ENCODE measurements around the gene DKK1. TPM values are rescaled to one million over a fixed set of nuclear protein-coding genes. Genes with fewer than 3 reads are reported as not detected.

DKK1 gene
- total and polyA plus RNA-seq, 2 of the 4 experiments (the other 2 are of a cell fraction), result 97.6 to 116 TPM

DNA sequence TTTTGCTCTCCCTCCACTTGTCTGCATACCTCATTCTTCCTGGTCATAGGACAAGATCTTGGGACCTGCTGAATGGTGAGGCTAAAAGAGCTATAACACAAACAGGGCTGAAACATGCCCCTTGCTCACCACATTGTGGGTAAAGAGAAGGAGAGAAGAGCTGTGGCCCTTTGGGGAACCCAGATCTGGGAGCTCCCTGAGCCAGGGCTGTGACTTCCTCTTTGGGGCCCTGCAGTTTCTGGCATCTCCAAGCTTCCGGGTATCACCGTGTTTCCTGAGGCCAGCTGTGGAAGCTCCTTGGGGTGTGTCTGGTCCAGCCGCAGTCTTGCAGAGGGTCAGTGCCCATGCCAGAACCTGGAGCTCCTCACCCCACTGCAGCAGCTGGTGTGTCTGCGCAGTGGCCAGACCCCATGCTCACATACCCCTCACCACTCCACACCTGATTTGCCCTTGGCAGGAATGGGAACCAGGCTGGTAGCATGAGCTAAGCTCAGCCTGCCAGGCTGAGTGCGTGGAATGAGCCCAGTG is 34.0 kb downstream of the DKK1 start (continued):
- TF ChIP-seq NFE2L2 (IDR thresholded peaks at IDR 0.05; ENCODE audit: low read depth, low read length) (no peak), RAD21 (IDR thresholded peaks at IDR 0.05; ENCODE audit: low read length) (no peak)

DNA sequence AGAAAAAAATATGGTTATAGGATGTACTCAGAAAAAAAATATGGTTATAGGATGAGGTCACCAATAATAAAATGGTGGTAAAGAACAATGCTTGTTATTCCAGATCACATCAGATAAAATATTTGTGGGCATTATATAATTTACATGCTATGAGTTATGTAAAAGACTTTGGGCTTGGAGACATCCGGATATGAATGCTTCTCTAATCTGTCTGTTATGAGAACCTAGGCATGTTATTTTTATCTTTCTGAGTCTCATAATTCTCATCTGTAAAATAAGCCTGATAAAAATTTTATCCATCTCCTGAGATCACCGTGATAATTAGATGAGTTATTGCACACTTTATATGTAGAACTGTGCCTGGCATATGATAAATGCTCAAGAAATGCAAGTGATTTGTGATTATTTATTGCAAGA is 37.8 kb downstream of the DKK1 start:
- intact Hi-C loops (cut with micrococcal nuclease), result no loop called here
- dilution Hi-C loops (cut with HindIII; ENCODE audit: low sequenced_read_pairs, unreplicated experiment), result no loop called here
- H3K27me3 ChIP-seq (ENCODE audit: control insufficient read depth, insufficient read depth, low read length), result no peaks in the 10 kb centered on the region
- POLR2A ChIA-PET (ENCODE audit: unreplicated experiment), result no interaction called here
- no peaks in the 10 kb centered on the region for H3K36me3 ChIP-seq (ENCODE audit: control insufficient read depth, insufficient read depth, low read length)
- H3K14ac ChIP-seq (replicated peaks; ENCODE audit: low read depth, low read length), result no peak overlapping the region
- no peaks in the 10 kb centered on the region for H3K9me1 ChIP-seq (ENCODE audit: insufficient read depth, low read length)
- H2AK5ac ChIP-seq (ENCODE audit: low read depth, low read length), result no peak overlapping the region
- no peak overlapping the region for H3K18ac ChIP-seq (ENCODE audit: low read depth, low read length)
- peaks cover 4% of the 10 kb centered on the region; the same call in 1 of the 2 replicates for H3K4me1 ChIP-seq (ENCODE audit: control insufficient read depth, insufficient read depth, low read length)
- no peak overlapping the region for H3K27ac ChIP-seq (ENCODE audit: insufficient read depth, low read length)
- in situ Hi-C loops (cut with MboI; ENCODE audit: low sequenced_read_pairs), result no loop called here
- no CpG with 5 or more reads among the region's 2 CpGs for whole genome bisulfite sequencing, 2 experiments (ENCODE audit: extremely low coverage in 2 of 2, insufficient read length in 1 of 2)
- ATAC-seq (ENCODE audit: low read depth) (no peak), DNase-seq (peak; percentile 37)
- peaks cover 4% of the 10 kb centered on the region; the same call in 1 of the 2 replicates for H3K9me3 ChIP-seq (ENCODE audit: control insufficient read depth, insufficient read depth, low read length)
- H3K9ac ChIP-seq (ENCODE audit: low read depth, low read length), result no peak overlapping the region
- no peaks in the 10 kb centered on the region for H3K79me1 ChIP-seq (ENCODE audit: low read depth in 1 of 2, low read length in 2 of 2)
- no peak overlapping the region for H4K91ac ChIP-seq (ENCODE audit: insufficient read depth, low read depth, low read length)
- no peak overlapping the region for H3K4me3 ChIP-seq (ENCODE audit: insufficient read depth, low read depth, low read length)
- H2BK5ac ChIP-seq (ENCODE audit: low read depth, low read length, poor library complexity, severe bottlenecking), result no peak overlapping the region
- CTCF ChIA-PET, result no interaction called here
- no TSS peak for BruUV-seq (replicated peaks)
- H2AFZ ChIP-seq (replicated peaks; ENCODE audit: low read length, poor library complexity), result no peak overlapping the region
- no peak overlapping the region for H3K56ac ChIP-seq (ENCODE audit: extremely low read depth, insufficient read depth, low read length)
- no peak overlapping the region for H4K8ac ChIP-seq (ENCODE audit: low read depth in 2 of 2, low read length in 2 of 2)
- no peak overlapping the region for H4K5ac ChIP-seq (ENCODE audit: low read depth, low read length)
- H2AK9ac ChIP-seq (replicated peaks; ENCODE audit: low read depth, low read length, poor library complexity), result no peak overlapping the region
- no peak overlapping the region for H2BK20ac ChIP-seq (ENCODE audit: low read depth, low read length)
- TF ChIP-seq, protein P1, sequence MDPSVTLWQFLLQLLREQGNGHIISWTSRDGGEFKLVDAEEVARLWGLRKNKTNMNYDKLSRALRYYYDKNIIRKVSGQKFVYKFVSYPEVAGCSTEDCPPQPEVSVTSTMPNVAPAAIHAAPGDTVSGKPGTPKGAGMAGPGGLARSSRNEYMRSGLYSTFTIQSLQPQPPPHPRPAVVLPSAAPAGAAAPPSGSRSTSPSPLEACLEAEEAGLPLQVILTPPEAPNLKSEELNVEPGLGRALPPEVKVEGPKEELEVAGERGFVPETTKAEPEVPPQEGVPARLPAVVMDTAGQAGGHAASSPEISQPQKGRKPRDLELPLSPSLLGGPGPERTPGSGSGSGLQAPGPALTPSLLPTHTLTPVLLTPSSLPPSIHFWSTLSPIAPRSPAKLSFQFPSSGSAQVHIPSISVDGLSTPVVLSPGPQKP (IDR thresholded peaks at IDR 0.05; ENCODE audit: borderline replicate concordance, low read depth, low read length), result no peak
- TF ChIP-seq POLR2A (IDR thresholded peaks at IDR 0.05; ENCODE audit: low read depth, low read length) (no peak), MXI1 (IDR thresholded peaks at IDR 0.05; ENCODE audit: borderline replicate concordance, low read depth, low read length) (no peak)
- no peak overlapping the region for H3K4ac ChIP-seq (ENCODE audit: low read depth, low read length)
- H2BK120ac ChIP-seq (ENCODE audit: low read depth, low read length), result no peak overlapping the region
- no peaks in the 10 kb centered on the region for H4K20me1 ChIP-seq (ENCODE audit: insufficient read depth, low read length)
- H3K23ac ChIP-seq (ENCODE audit: low read depth, low read length), result no peak overlapping the region
- no peak overlapping the region for H3K4me2 ChIP-seq (ENCODE audit: low read depth, low read length)
- no peak overlapping the region for H2BK15ac ChIP-seq (ENCODE audit: low read depth, low read length)

Measured in IMR-90 (cell line).